NT2/D1 (cell line): ENCODE results near the gene FCF1.

ENCODE experiments used
- DNase-seq: peaks from one replicate; pipeline ENCODE4 v3.0.0-alpha.2; 2011; ENCODE audit warnings: low read depth, low spot score
- H3K27me3 ChIP-seq: 2 replicates; pipeline ENCODE4 v1.6.0; 2011; ENCODE audit warnings: mild to moderate bottlenecking; ENCODE audit not compliant: insufficient read length, insufficient read depth
- H3K36me3 ChIP-seq: 2 replicates; pipeline ENCODE4 v1.6.1; 2011; ENCODE audit warnings: mild to moderate bottlenecking, low read length, mixed read lengths; ENCODE audit not compliant: insufficient read depth, insufficient read length
- H3K4me1 ChIP-seq: 2 replicates; pipeline ENCODE4 v1.5.1; 2011; ENCODE audit not compliant: insufficient read depth, insufficient read length
- H3K4me3 ChIP-seq: 2 replicates; pipeline ENCODE4 v1.5.1; 2011; ENCODE audit warnings: low read depth; ENCODE audit not compliant: insufficient read length
- H3K9ac ChIP-seq: 2 replicates; pipeline ENCODE4 v1.6.0; 2011; ENCODE audit warnings: low read depth; ENCODE audit not compliant: insufficient read length
- H3K9me3 ChIP-seq: 2 replicates; pipeline ENCODE4 v1.5.1; 2011; ENCODE audit warnings: mild to moderate bottlenecking, low read length; ENCODE audit not compliant: insufficient read depth
- SUZ12 ChIP-seq: IDR thresholded peaks from 2 replicates; pipeline ENCODE4 v1.6.1; 2011; ENCODE audit not compliant: insufficient read length, insufficient read depth; ENCODE audit errors: extremely low read depth
- YY1 ChIP-seq: IDR thresholded peaks from 2 replicates; pipeline ENCODE4 v1.6.1; 2011; ENCODE audit not compliant: insufficient read length, insufficient read depth
- ZNF274 ChIP-seq: IDR thresholded peaks from 2 replicates; pipeline ENCODE4 v1.6.1; 2011; ENCODE audit warnings: mild to moderate bottlenecking, low read depth, low read length

FCF1 gene

GRCh38 chr14:74685921-74686678 lies 26.8 kb upstream of the FCF1 start:
- Histone ChIP-seq H3K9ac (no peak overlapping the region), H3K9me3 (no peaks in the 10 kb centered on the region), H3K4me3 (no peak overlapping the region), H3K36me3 (peaks cover 68% of the 10 kb centered on the region), H3K27me3 (no peaks in the 10 kb centered on the region), H3K4me1 (no peaks in the 10 kb centered on the region)
- TF ChIP-seq SUZ12: no peak
- no peak for TF ChIP-seq YY1
- TF ChIP-seq ZNF274: no peak
- DNase-seq: no peak

- H3K4me1 ChIP-seq: no peaks in the 10 kb centered on the region
- no peak for TF ChIP-seq YY1
- TF ChIP-seq ZNF274: no peak
- no peak for TF ChIP-seq SUZ12
Observed at GRCh38 chr14:74691456-74691855, 21.5 kb upstream of the FCF1 start.

DNA sequence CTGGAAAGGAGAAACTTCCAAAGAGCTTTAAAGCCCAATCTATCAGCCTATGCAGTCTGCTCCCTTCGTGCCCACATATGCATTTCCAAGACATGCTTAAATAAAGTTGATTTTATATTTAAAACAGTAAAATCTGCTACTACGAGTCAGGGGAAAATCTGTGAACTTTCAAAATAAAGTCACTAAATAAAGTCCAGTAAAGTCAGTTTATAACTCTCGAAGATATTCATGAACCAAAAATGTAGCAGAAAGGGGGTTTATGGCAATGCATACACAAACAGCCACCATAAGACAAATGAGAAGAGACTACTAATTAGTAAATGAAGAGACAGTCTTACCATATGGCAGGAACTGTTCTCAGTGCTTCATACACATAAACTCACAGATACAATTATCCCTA lies 19.8 kb upstream of the FCF1 start:
- Histone ChIP-seq H3K4me3 (no peak overlapping the region), H3K9ac (no peak overlapping the region), H3K9me3 (no peaks in the 10 kb centered on the region), H3K4me1 (no peaks in the 10 kb centered on the region), H3K36me3 (peaks cover 36% of the 10 kb centered on the region), H3K27me3 (no peaks in the 10 kb centered on the region)
- DNase-seq: no peak
- TF ChIP-seq SUZ12 (no peak), YY1 (no peak), ZNF274 (no peak)

More at GRCh38 chr14:74691456-74691855, 21.5 kb upstream of the FCF1 start:
- H3K9me3 ChIP-seq: no peaks in the 10 kb centered on the region
- no peaks in the 10 kb centered on the region for H3K27me3 ChIP-seq
- no peak overlapping the region for H3K9ac ChIP-seq
- no peak for DNase-seq
- no peak overlapping the region for H3K4me3 ChIP-seq
- peaks cover 40% of the 10 kb centered on the region for H3K36me3 ChIP-seq

- Histone ChIP-seq H3K36me3 (peaks cover 30% of the 10 kb centered on the region), H3K4me1 (no peaks in the 10 kb centered on the region), H3K9ac (no peak overlapping the region), H3K4me3 (no peak overlapping the region), H3K9me3 (no peaks in the 10 kb centered on the region), H3K27me3 (no peaks in the 10 kb centered on the region)
- no peak for DNase-seq
- TF ChIP-seq SUZ12 (no peak), ZNF274 (no peak), YY1 (no peak)
Observed at GRCh38 chr14:74695406-74695805, 17.5 kb upstream of the FCF1 start.

- DNase-seq: no peak
- Histone ChIP-seq H3K9ac (no peak overlapping the region), H3K27me3 (no peaks in the 10 kb centered on the region), H3K36me3 (peaks cover 18% of the 10 kb centered on the region), H3K4me1 (no peaks in the 10 kb centered on the region), H3K9me3 (peaks cover 13% of the 10 kb centered on the region; the same call in 1 of the 2 replicates), H3K4me3 (no peak overlapping the region)
- TF ChIP-seq SUZ12 (no peak), ZNF274 (no peak), YY1 (no peak)
Observed at GRCh38 chr14:74697011-74697410, 15.9 kb upstream of the FCF1 start.

DNA sequence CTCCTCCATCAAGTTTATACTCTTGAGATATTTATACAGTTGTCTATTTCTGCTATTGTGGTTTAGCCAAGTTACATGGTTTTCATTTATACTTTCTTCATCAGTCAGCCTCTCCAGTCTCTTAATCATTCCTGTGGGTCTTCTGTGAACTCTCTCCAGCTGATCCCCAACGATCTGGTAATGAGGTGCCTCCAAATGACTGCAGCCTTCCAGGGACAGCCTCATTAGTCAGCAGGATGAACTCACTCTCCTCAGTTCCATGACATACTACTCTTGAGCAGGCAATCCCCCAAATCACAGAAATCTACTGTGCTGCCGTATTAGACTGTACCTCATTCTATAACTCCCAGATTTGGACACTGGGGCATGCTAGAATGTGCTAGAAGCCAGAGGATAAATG lies 15.4 kb upstream of the FCF1 start:
- H3K36me3 ChIP-seq: peaks cover 16% of the 10 kb centered on the region
- TF ChIP-seq SUZ12 (no peak), YY1 (no peak)
- no peak for DNase-seq
- peaks cover 18% of the 10 kb centered on the region; the same call in 1 of the 2 replicates for H3K9me3 ChIP-seq
- H3K9ac ChIP-seq: no peak overlapping the region
- no peaks in the 10 kb centered on the region for H3K27me3 ChIP-seq
- H3K4me1 ChIP-seq: no peaks in the 10 kb centered on the region
- no peak overlapping the region for H3K4me3 ChIP-seq

- Histone ChIP-seq H3K4me3 (no peak overlapping the region), H3K9ac (no peak overlapping the region), H3K9me3 (peaks cover 23% of the 10 kb centered on the region; the same call in 1 of the 2 replicates), H3K4me1 (no peaks in the 10 kb centered on the region), H3K36me3 (peaks cover 16% of the 10 kb centered on the region), H3K27me3 (no peaks in the 10 kb centered on the region)
- TF ChIP-seq YY1 (no peak), SUZ12 (no peak), ZNF274 (no peak)
- no peak for DNase-seq
Observed at GRCh38 chr14:74697976-74698375, 15.0 kb upstream of the FCF1 start.
